SJSA1 (cell line): ENCODE data around the gene ASIC2. TPM values are rescaled to one million over a fixed set of nuclear protein-coding genes. Genes with fewer than 3 reads are reported as not detected.

Experiments
- DNase-seq, 2 experiments: peaks; one replicate each; pipeline ENCODE4 v3.0.0-alpha.2; 2015 to 2020; ENCODE audit warnings: low spot score in 2 of 2, low read depth in 1 of 2
- H3K27ac ChIP-seq: fragments of 250-450 bp; sonication (Bioruptor Pico); 2 replicates; pipeline ENCODE4 v1.5.1; 2020; ENCODE audit warnings: mild to moderate bottlenecking, moderate library complexity
- H3K27me3 ChIP-seq: fragments of 250-450 bp; sonication (Bioruptor Pico); replicated peaks from 2 replicates; pipeline ENCODE4 v1.5.1; 2020; ENCODE audit warnings: mild to moderate bottlenecking, moderate library complexity
- H3K36me3 ChIP-seq: fragments of 250-450 bp; sonication (Bioruptor Pico); 2 replicates; pipeline ENCODE4 v1.5.1; 2020; ENCODE audit warnings: mild to moderate bottlenecking
- H3K4me1 ChIP-seq: fragments of 250-450 bp; sonication (Bioruptor Pico); replicated peaks from 2 replicates; pipeline ENCODE4 v1.6.1; 2021; ENCODE audit warnings: mild to moderate bottlenecking
- H3K4me3 ChIP-seq: fragments of 250-450 bp; sonication (Bioruptor Pico); 2 replicates; pipeline ENCODE4 v1.5.1; 2020; ENCODE audit warnings: mild to moderate bottlenecking
- H3K9me3 ChIP-seq: fragments of 250-450 bp; sonication (Bioruptor Pico); replicated peaks from 2 replicates; pipeline ENCODE4 v1.5.1; 2020; ENCODE audit warnings: mild to moderate bottlenecking
- total RNA-seq: library from RNA; depleted of rRNA; stranded (reverse); fragments of >200 nt; shearing (Covaris generic); gene quantifications from 2 replicates; pipeline ENCODE4 v1.2.3, GENCODE V29; 2014

The ASIC2 gene
- total RNA-seq, 1 experiment from 2014 or later: not detected

GRCh38 chr17:32964541-32964940 lies 328.6 kb downstream of the ASIC2 start:
- Histone ChIP-seq H3K27me3 (no peaks in the 10 kb centered on the region), H3K36me3 (no peaks in the 10 kb centered on the region), H3K27ac (no peak overlapping the region), H3K4me3 (no peak overlapping the region), H3K4me1 (no peaks in the 10 kb centered on the region), H3K9me3 (no peaks in the 10 kb centered on the region)
- no peak for DNase-seq
